ENCODE measurements around the gene DDX10.

Gene DDX10

DNA sequence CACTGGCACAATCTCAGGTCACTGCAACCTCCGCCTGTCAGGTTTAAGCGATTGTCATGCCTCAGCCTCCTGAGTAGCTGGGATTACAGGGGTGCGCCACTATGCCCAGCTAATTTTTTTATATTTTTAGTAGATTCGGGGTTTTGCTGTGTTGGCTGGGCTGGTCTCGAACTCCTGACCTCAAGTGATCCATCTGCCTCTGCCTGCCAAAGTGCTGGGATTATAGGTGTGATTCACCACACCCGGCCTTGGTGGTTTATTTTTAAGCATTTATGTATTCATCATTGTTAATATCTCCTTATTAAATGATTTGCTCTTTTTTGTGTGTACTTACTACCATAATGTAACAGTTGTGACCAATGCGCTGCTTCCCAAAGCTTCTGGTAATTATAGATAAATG, 171.7 kb downstream of the DDX10 start:
- Histone ChIP-seq H3K4me3 (ENCODE audit: low read depth in 1 of 2, low read length in 2 of 2) (no peak overlapping the region), H3K27me3 (ENCODE audit: control insufficient read depth in 1 of 2, insufficient read depth in 2 of 2, low read length in 2 of 2) (no peaks in the 10 kb centered on the region), H3K36me3 (ENCODE audit: insufficient read depth, low read length) (peaks cover 5% of the 10 kb centered on the region), H3K9ac (ENCODE audit: low read length) (no peak overlapping the region), H3K4me1 (ENCODE audit: insufficient read depth, low read length) (no peaks in the 10 kb centered on the region), H3K27ac (ENCODE audit: low read depth, low read length) (no peak overlapping the region), H3K9me3 (ENCODE audit: low read length) (no peaks in the 10 kb centered on the region)

DNA sequence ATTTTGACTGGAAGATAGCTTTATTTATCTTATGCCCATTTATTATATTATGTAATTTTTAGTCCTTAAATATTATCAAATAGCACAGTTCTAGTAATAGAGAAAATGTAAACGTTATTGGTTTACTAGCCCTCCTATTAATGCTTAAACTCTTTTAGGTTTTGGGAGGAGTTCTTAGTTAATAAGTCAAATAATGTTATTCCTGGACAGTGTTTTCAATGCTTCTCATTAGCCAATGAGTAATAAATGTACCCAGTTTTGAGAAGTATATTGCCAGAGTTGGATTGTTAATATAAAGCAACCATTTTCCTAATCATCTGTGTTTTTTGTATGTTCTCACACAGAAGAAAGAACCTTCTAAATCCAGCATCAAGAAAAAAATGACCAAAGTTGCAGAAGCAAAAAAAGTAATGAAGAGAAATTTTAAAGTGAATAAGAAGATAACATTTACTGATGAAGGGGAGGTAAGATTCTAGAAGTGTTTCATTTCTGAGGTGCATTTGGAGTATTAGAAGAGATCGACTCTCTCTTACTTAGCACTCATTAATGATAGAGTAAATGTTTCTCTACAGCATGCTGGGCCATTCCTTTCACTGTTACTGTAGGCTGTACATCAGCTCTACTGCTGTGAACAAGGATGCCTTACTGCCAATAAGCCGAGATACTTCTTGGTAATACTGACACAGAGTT, 173.4 kb downstream of the DDX10 start:
- Histone ChIP-seq H3K4me1 (ENCODE audit: insufficient read depth, low read length) (no peaks in the 10 kb centered on the region), H3K4me3 (ENCODE audit: low read depth in 1 of 2, low read length in 2 of 2) (no peak overlapping the region), H3K27ac (ENCODE audit: low read depth, low read length) (no peak overlapping the region), H3K36me3 (ENCODE audit: insufficient read depth, low read length) (peaks cover 5% of the 10 kb centered on the region), H3K9me3 (ENCODE audit: low read length) (no peaks in the 10 kb centered on the region), H3K9ac (ENCODE audit: low read length) (no peak overlapping the region), H3K27me3 (ENCODE audit: control insufficient read depth in 1 of 2, insufficient read depth in 2 of 2, low read length in 2 of 2) (no peaks in the 10 kb centered on the region)

DNA sequence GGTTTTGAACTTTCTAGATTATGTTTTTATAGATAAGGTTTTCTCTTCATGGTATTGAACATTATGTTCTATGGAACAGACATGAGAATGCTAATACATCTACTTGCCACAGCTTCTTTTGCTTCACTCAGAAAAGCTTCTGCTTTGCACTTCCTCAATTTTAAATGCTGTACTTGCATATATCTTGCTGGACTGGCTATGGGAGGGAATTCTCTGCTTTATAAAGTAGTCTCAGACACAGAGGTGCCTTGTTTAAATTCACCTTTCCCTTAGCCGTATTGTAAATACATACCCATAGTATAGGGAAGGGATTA, 173.9 kb downstream of the DDX10 start:
- H3K4me3 ChIP-seq (ENCODE audit: low read depth in 1 of 2, low read length in 2 of 2), result no peak overlapping the region
- no peaks in the 10 kb centered on the region for H3K27me3 ChIP-seq (ENCODE audit: control insufficient read depth in 1 of 2, insufficient read depth in 2 of 2, low read length in 2 of 2)
- H3K9ac ChIP-seq (ENCODE audit: low read length), result no peak overlapping the region
- peaks cover 5% of the 10 kb centered on the region for H3K36me3 ChIP-seq (ENCODE audit: insufficient read depth, low read length)
- no peak overlapping the region for H3K27ac ChIP-seq (ENCODE audit: low read depth, low read length)
- no peaks in the 10 kb centered on the region for H3K9me3 ChIP-seq (ENCODE audit: low read length)
- H3K4me1 ChIP-seq (ENCODE audit: insufficient read depth, low read length), result no peaks in the 10 kb centered on the region

DNA sequence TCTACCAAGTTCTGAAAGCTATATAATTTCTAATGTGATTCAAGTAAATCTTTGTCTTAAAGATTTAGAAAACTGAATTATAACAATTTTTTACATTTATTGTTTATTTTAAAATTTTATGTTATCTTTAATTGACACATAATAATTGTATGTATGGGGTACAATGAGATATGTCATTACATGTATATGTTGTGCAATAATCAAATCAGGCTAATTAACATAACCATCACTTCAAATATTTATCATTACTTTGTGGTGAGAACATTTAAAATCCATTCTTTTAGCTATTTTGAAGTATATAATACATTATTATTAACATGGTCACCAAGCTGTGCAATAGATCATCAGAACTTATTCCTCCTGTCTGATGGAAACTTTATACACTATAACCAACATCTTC, 181.1 kb downstream of the DDX10 start:
- no peak overlapping the region for H3K9ac ChIP-seq (ENCODE audit: low read length)
- H3K9me3 ChIP-seq (ENCODE audit: low read length), result no peaks in the 10 kb centered on the region
- H3K36me3 ChIP-seq (ENCODE audit: insufficient read depth, low read length), result no peaks in the 10 kb centered on the region
- no peaks in the 10 kb centered on the region for H3K27me3 ChIP-seq (ENCODE audit: control insufficient read depth in 1 of 2, insufficient read depth in 2 of 2, low read length in 2 of 2)
- H3K27ac ChIP-seq (ENCODE audit: low read depth, low read length), result no peak overlapping the region
- H3K4me1 ChIP-seq (ENCODE audit: insufficient read depth, low read length), result no peaks in the 10 kb centered on the region
- H3K4me3 ChIP-seq (ENCODE audit: low read depth in 1 of 2, low read length in 2 of 2), result no peak overlapping the region

DNA sequence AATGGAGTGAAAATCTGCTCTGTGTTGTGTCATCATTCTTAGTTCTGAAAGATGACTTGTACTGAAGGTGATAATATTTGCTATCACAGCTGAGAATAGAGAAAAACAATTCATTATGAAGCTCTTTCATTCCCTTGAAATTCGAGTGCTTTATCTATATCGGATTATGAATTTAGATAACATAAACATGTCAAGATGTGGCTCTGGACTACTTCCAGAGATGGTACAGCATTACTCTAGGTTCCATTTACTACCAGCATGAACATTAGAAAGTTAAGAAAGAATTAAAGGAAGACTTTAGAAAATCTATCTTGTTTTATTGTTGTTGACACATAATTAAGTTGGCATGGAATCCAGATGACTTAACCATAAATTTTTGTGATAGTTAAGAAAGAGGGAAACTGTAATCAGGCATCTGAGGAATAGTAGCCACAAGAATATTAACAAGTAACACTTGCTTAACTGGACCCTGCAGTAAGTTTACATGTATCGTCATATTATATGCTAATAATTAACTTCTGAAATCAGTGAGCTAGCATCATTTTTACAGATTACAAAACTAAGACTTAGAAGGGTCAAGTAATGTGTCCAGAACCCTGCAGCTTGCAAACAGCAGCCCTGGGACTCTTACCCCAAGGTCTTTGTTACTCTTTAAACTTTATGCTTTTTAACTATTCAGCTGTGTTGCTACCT, 182.6 kb downstream of the DDX10 start:
- H3K27me3 ChIP-seq (ENCODE audit: control insufficient read depth in 1 of 2, insufficient read depth in 2 of 2, low read length in 2 of 2), result no peaks in the 10 kb centered on the region
- no peaks in the 10 kb centered on the region for H3K9me3 ChIP-seq (ENCODE audit: low read length)
- H3K27ac ChIP-seq (ENCODE audit: low read depth, low read length), result no peak overlapping the region
- no peaks in the 10 kb centered on the region for H3K36me3 ChIP-seq (ENCODE audit: insufficient read depth, low read length)
- H3K4me3 ChIP-seq (ENCODE audit: low read depth in 1 of 2, low read length in 2 of 2), result no peak overlapping the region
- H3K9ac ChIP-seq (ENCODE audit: low read length), result no peak overlapping the region
- no peaks in the 10 kb centered on the region for H3K4me1 ChIP-seq (ENCODE audit: insufficient read depth, low read length)

DNA sequence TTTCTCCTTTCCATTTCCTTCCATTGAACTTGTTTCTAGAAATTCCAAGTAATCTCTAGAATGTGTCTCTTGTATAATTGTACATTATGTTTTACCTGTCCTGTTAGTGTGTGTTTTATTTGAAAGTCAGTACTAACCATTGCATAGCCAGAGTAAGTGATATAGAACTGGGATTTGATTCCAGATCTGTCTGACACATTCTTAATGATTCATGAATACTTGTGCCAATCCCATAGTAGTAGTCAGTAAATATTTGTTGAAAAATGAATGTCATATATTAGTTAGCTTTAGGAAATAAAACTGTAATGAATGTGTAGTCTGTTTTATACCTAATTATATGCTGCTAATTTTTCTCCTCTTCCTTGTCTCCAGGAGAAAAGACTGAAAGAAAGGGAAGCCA, 186.9 kb downstream of the DDX10 start:
- H3K4me3 ChIP-seq (ENCODE audit: low read depth in 1 of 2, low read length in 2 of 2), result no peak overlapping the region
- H3K27ac ChIP-seq (ENCODE audit: low read depth, low read length), result no peak overlapping the region
- no peaks in the 10 kb centered on the region for H3K27me3 ChIP-seq (ENCODE audit: control insufficient read depth in 1 of 2, insufficient read depth in 2 of 2, low read length in 2 of 2)
- H3K9ac ChIP-seq (ENCODE audit: low read length), result no peak overlapping the region
- peaks cover 11% of the 10 kb centered on the region for H3K4me1 ChIP-seq (ENCODE audit: insufficient read depth, low read length)
- no peaks in the 10 kb centered on the region for H3K36me3 ChIP-seq (ENCODE audit: insufficient read depth, low read length)
- no peaks in the 10 kb centered on the region for H3K9me3 ChIP-seq (ENCODE audit: low read length)

DNA sequence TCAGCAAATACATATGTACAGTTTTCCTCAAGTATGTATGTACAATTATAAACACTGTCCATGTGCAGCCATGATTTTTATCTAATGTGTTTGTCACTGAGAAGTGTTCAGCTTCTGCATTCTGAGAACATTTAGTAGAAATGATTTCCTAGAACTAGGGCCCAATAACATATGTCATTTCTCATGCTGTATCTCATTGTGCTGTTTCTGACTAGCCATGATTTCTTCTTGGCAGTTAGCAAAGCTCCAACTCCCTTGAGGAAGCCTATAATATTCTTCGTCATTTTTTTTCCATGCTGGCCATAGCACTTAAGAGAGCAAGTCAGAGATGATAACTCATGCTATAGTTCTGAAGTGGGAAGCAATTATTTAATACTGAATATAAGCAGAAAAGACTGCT, 187.8 kb downstream of the DDX10 start:
- Histone ChIP-seq H3K27ac (ENCODE audit: low read depth, low read length) (no peak overlapping the region), H3K27me3 (ENCODE audit: control insufficient read depth in 1 of 2, insufficient read depth in 2 of 2, low read length in 2 of 2) (no peaks in the 10 kb centered on the region), H3K4me3 (ENCODE audit: low read depth in 1 of 2, low read length in 2 of 2) (no peak overlapping the region), H3K9me3 (ENCODE audit: low read length) (no peaks in the 10 kb centered on the region), H3K9ac (ENCODE audit: low read length) (no peak overlapping the region), H3K36me3 (ENCODE audit: insufficient read depth, low read length) (no peaks in the 10 kb centered on the region), H3K4me1 (ENCODE audit: insufficient read depth, low read length) (peaks cover 11% of the 10 kb centered on the region)

DNA sequence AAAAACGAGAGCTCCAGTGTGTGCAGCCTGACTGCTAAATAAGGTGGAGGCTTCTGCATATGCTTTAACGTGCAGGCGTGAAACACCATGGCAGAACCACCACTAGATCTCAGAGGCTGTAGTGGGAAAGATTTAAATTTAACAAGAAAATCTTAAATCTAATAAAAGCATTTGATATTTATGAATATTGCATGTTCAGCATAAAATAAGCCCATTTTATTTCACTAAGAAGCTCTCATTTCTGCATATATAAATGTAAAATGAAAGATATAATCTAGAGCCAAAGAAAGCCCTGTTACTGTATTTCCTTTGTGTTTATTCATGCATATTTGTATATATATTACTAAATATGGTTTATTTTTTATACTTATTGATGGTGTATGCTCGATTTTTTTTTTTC, 188.3 kb downstream of the DDX10 start:
- Histone ChIP-seq H3K4me1 (ENCODE audit: insufficient read depth, low read length) (peaks cover 11% of the 10 kb centered on the region), H3K9ac (ENCODE audit: low read length) (no peak overlapping the region), H3K27me3 (ENCODE audit: control insufficient read depth in 1 of 2, insufficient read depth in 2 of 2, low read length in 2 of 2) (no peaks in the 10 kb centered on the region), H3K36me3 (ENCODE audit: insufficient read depth, low read length) (no peaks in the 10 kb centered on the region), H3K9me3 (ENCODE audit: low read length) (no peaks in the 10 kb centered on the region), H3K4me3 (ENCODE audit: low read depth in 1 of 2, low read length in 2 of 2) (no peak overlapping the region), H3K27ac (ENCODE audit: low read depth, low read length) (no peak overlapping the region)

DNA sequence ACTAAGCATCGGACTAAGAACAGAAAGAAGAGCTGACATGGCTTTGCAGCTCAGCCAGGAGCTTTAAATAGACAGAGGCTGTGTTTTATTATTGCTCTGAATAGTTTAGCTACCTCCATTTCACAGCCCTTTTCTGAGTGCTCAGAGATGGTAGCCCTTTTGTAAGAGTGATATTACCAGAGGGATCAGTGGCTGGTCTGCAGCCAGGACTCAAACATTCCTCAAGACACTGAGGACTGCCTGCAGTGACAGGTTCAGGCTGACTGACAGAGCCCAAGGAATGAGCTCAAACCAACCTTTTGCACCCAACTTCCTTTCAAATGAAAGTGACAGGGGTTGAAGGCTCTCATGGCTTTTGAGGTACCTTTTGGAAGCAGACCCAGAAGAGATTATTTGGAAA, 189.0 kb downstream of the DDX10 start:
- no peaks in the 10 kb centered on the region for H3K9me3 ChIP-seq (ENCODE audit: low read length)
- H3K36me3 ChIP-seq (ENCODE audit: insufficient read depth, low read length), result no peaks in the 10 kb centered on the region
- H3K4me1 ChIP-seq (ENCODE audit: insufficient read depth, low read length), result peaks cover 11% of the 10 kb centered on the region
- no peak overlapping the region for H3K9ac ChIP-seq (ENCODE audit: low read length)
- no peaks in the 10 kb centered on the region for H3K27me3 ChIP-seq (ENCODE audit: control insufficient read depth in 1 of 2, insufficient read depth in 2 of 2, low read length in 2 of 2)
- H3K4me3 ChIP-seq (ENCODE audit: low read depth in 1 of 2, low read length in 2 of 2), result peak overlapping the region in 1 of 2 donors; percentile 7
- no peak overlapping the region for H3K27ac ChIP-seq (ENCODE audit: low read depth, low read length)

DNA sequence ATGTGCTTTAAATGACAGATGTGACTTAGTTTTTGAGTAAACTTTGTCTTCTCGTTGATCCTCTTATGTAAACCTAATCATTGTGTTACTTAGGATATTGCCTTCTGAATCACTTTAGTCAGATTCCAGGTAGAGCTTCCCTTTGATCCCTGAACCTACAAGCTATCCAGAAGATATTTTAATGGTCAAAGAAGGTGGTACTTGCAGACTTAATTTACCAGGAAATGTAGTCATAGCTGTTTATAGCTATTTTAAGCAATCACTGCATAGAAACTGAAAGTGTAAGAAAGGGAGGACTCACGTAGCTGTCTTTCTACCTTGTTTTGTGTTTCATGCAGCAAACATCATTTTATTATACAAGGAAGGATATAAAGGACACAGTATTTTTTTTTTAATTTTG, 189.5 kb downstream of the DDX10 start:
- H3K9ac ChIP-seq (ENCODE audit: low read length), result no peak overlapping the region
- H3K9me3 ChIP-seq (ENCODE audit: low read length), result no peaks in the 10 kb centered on the region
- peak overlapping the region in 1 of 2 donors; percentile 7 for H3K4me3 ChIP-seq (ENCODE audit: low read depth in 1 of 2, low read length in 2 of 2)
- no peaks in the 10 kb centered on the region for H3K36me3 ChIP-seq (ENCODE audit: insufficient read depth, low read length)
- peaks cover 11% of the 10 kb centered on the region for H3K4me1 ChIP-seq (ENCODE audit: insufficient read depth, low read length)
- no peaks in the 10 kb centered on the region for H3K27me3 ChIP-seq (ENCODE audit: control insufficient read depth in 1 of 2, insufficient read depth in 2 of 2, low read length in 2 of 2)
- no peak overlapping the region for H3K27ac ChIP-seq (ENCODE audit: low read depth, low read length)

DNA sequence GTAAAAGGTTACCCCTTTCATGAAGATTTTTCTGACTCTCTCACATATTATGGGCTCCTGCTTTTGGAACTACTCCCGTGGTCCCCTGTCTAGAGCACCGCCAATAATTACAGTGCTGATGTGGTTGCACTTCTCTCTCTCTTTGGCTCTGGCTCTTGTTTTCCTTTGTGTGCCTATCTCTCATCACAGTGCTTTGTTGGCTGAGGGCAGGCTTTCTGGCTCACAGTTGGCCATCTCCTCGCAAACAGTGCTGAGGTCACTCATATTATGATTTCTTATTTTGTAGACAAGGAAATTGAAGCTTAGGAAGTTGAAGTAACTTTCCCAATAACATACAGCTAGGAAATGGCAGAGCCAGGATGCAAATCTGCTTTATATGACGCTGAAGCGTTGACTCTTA, 192.5 kb downstream of the DDX10 start:
- Histone ChIP-seq H3K4me1 (ENCODE audit: insufficient read depth, low read length) (peaks cover 11% of the 10 kb centered on the region), H3K4me3 (ENCODE audit: low read depth in 1 of 2, low read length in 2 of 2) (no peak overlapping the region), H3K9me3 (ENCODE audit: low read length) (no peaks in the 10 kb centered on the region), H3K27ac (ENCODE audit: low read depth, low read length) (no peak overlapping the region), H3K9ac (ENCODE audit: low read length) (no peak overlapping the region), H3K36me3 (ENCODE audit: insufficient read depth, low read length) (no peaks in the 10 kb centered on the region), H3K27me3 (ENCODE audit: control insufficient read depth in 1 of 2, insufficient read depth in 2 of 2, low read length in 2 of 2) (no peaks in the 10 kb centered on the region)

DNA sequence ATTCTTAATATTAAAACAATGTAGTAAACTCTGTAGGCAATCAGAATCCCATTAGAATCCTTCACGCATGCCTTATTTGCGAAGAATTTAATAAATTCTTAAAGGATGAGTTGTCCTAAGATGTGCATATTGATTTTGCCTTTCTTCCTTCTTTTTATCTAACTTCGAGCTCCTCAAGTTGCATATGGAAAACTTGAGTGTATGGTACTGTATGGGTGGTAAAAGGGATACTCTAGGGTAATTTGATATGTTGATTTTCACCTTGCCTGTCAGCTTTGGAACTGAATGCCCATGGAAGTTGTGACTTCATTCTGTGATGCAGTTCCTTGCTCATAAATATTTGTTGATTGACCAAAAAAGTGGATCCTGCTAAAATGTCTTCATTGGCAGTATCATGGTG, 193.8 kb downstream of the DDX10 start:
- Histone ChIP-seq H3K27me3 (ENCODE audit: control insufficient read depth in 1 of 2, insufficient read depth in 2 of 2, low read length in 2 of 2) (no peaks in the 10 kb centered on the region), H3K27ac (ENCODE audit: low read depth, low read length) (no peak overlapping the region), H3K36me3 (ENCODE audit: insufficient read depth, low read length) (no peaks in the 10 kb centered on the region)

More for the DNA sequence above, 193.8 kb downstream of the DDX10 start:
- no peak overlapping the region for H3K4me3 ChIP-seq (ENCODE audit: low read depth in 1 of 2, low read length in 2 of 2)
- H3K9ac ChIP-seq (ENCODE audit: low read length), result no peak overlapping the region
- no peaks in the 10 kb centered on the region for H3K9me3 ChIP-seq (ENCODE audit: low read length)
- H3K4me1 ChIP-seq (ENCODE audit: insufficient read depth, low read length), result peaks cover 8% of the 10 kb centered on the region

Measured in muscle layer of colon (tissue), 2 donors.